HL-60 (cell line): ENCODE data around the gene SEPTIN1.

ENCODE experiments used
- SPI1 ChIP-seq: IDR thresholded peaks from 2 replicates; pipeline ENCODE4 v1.6.1; 2012; ENCODE audit warnings: low read depth, mild to moderate bottlenecking, borderline replicate concordance
- TF ChIP-seq, protein P1 (sequence below): IDR thresholded peaks from one replicate; pipeline ENCODE4 v1.5.1; 2011; ENCODE audit warnings: low read length, control low read depth, inconsistent platforms; ENCODE audit not compliant: insufficient read depth
- TF ChIP-seq, protein P2 (sequence below): IDR thresholded peaks from 2 replicates; pipeline ENCODE4 v1.6.1; 2012; ENCODE audit warnings: low read depth; ENCODE audit not compliant: insufficient replicate concordance

DNA sequence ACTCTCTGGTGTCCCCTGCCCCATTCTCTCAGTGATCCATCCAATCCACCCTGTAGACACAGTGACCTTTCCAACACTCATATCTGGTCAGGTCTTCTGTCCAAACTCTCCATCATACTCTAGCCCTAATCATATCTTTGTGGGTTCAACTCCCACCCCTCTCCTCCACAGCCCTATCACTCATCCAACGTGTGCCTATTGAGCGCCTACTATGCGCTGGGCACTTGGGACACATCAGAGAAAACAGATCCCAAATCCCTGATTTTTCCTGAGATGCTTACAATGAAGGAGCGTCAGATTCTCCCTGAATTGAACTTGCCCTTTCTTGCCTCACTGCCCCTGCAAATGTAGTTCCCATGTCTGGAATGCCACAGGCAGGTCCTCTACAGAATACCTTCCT lies 45.7 kb upstream of the SEPTIN1 start:
- TF ChIP-seq, protein P1, sequence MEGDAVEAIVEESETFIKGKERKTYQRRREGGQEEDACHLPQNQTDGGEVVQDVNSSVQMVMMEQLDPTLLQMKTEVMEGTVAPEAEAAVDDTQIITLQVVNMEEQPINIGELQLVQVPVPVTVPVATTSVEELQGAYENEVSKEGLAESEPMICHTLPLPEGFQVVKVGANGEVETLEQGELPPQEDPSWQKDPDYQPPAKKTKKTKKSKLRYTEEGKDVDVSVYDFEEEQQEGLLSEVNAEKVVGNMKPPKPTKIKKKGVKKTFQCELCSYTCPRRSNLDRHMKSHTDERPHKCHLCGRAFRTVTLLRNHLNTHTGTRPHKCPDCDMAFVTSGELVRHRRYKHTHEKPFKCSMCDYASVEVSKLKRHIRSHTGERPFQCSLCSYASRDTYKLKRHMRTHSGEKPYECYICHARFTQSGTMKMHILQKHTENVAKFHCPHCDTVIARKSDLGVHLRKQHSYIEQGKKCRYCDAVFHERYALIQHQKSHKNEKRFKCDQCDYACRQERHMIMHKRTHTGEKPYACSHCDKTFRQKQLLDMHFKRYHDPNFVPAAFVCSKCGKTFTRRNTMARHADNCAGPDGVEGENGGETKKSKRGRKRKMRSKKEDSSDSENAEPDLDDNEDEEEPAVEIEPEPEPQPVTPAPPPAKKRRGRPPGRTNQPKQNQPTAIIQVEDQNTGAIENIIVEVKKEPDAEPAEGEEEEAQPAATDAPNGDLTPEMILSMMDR: no peak
- TF ChIP-seq SPI1: no peak
- TF ChIP-seq, protein P2, sequence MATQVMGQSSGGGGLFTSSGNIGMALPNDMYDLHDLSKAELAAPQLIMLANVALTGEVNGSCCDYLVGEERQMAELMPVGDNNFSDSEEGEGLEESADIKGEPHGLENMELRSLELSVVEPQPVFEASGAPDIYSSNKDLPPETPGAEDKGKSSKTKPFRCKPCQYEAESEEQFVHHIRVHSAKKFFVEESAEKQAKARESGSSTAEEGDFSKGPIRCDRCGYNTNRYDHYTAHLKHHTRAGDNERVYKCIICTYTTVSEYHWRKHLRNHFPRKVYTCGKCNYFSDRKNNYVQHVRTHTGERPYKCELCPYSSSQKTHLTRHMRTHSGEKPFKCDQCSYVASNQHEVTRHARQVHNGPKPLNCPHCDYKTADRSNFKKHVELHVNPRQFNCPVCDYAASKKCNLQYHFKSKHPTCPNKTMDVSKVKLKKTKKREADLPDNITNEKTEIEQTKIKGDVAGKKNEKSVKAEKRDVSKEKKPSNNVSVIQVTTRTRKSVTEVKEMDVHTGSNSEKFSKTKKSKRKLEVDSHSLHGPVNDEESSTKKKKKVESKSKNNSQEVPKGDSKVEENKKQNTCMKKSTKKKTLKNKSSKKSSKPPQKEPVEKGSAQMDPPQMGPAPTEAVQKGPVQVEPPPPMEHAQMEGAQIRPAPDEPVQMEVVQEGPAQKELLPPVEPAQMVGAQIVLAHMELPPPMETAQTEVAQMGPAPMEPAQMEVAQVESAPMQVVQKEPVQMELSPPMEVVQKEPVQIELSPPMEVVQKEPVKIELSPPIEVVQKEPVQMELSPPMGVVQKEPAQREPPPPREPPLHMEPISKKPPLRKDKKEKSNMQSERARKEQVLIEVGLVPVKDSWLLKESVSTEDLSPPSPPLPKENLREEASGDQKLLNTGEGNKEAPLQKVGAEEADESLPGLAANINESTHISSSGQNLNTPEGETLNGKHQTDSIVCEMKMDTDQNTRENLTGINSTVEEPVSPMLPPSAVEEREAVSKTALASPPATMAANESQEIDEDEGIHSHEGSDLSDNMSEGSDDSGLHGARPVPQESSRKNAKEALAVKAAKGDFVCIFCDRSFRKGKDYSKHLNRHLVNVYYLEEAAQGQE: no peak
